ENCODE measurements around the gene ANGPT4.

GRCh38 chr20:873875-874607 is 42.1 kb downstream of the ANGPT4 start:
- no peak for TF ChIP-seq POLR2G (IDR thresholded peaks at IDR 0.05; ENCODE audit: low read depth, low read length)
- TF ChIP-seq, protein P1, sequence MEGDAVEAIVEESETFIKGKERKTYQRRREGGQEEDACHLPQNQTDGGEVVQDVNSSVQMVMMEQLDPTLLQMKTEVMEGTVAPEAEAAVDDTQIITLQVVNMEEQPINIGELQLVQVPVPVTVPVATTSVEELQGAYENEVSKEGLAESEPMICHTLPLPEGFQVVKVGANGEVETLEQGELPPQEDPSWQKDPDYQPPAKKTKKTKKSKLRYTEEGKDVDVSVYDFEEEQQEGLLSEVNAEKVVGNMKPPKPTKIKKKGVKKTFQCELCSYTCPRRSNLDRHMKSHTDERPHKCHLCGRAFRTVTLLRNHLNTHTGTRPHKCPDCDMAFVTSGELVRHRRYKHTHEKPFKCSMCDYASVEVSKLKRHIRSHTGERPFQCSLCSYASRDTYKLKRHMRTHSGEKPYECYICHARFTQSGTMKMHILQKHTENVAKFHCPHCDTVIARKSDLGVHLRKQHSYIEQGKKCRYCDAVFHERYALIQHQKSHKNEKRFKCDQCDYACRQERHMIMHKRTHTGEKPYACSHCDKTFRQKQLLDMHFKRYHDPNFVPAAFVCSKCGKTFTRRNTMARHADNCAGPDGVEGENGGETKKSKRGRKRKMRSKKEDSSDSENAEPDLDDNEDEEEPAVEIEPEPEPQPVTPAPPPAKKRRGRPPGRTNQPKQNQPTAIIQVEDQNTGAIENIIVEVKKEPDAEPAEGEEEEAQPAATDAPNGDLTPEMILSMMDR (CRISPR knock-in tag; IDR thresholded peaks at IDR 0.05) = no peak
- no peak for TF ChIP-seq SRF (IDR thresholded peaks at IDR 0.05; ENCODE audit: low read depth, low read length)
